DOHH2 (cell line): ENCODE measurements around the gene NR0B1.

Experiments used
- EZH2phosphoT487 ChIP-seq: fragments of 200-600 bp; sonication (generic); IDR thresholded peaks from 2 replicates; pipeline ENCODE4 v1.6.1; 2017; ENCODE audit warnings: borderline replicate concordance, mild to moderate bottlenecking, antibody characterized with exemption, low read length, moderate library complexity, mixed read lengths
- TF ChIP-seq, protein P1 (sequence below): fragments of 200-600 bp; sonication (generic); IDR thresholded peaks from one replicate; pipeline ENCODE4 v1.5.1; 2014; ENCODE audit warnings: antibody characterized with exemption, mild to moderate bottlenecking, low read depth, low read length; ENCODE audit not compliant: poor library complexity, severe bottlenecking

DNA sequence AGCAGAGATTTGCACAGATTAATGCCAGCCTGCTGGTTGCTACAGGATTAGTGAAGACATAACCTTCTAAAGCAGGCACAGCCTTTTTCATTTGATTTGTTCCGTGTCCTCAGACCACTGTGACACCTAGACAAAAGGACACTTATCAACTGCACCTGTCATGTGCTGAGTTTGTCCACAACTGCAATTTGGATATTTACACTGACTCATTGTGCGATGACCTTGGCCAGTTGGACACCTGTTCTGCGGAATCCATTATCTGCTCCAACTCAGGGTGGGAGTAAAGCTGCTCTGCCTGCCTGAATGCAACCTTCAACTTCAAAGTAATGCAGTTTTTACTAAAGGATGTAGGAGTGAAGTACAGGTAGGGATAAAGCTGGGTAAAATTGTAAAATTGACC lies 4.1 kb upstream of the NR0B1 start:
- TF ChIP-seq, protein P1, sequence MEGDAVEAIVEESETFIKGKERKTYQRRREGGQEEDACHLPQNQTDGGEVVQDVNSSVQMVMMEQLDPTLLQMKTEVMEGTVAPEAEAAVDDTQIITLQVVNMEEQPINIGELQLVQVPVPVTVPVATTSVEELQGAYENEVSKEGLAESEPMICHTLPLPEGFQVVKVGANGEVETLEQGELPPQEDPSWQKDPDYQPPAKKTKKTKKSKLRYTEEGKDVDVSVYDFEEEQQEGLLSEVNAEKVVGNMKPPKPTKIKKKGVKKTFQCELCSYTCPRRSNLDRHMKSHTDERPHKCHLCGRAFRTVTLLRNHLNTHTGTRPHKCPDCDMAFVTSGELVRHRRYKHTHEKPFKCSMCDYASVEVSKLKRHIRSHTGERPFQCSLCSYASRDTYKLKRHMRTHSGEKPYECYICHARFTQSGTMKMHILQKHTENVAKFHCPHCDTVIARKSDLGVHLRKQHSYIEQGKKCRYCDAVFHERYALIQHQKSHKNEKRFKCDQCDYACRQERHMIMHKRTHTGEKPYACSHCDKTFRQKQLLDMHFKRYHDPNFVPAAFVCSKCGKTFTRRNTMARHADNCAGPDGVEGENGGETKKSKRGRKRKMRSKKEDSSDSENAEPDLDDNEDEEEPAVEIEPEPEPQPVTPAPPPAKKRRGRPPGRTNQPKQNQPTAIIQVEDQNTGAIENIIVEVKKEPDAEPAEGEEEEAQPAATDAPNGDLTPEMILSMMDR: no peak
- no peak for TF ChIP-seq EZH2phosphoT487
